Naive thymus-derived CD4-positive, alpha-beta T cell (primary cell): Measurements from ENCODE around the gene SLC34A3. TPM values are rescaled to one million over a fixed set of nuclear protein-coding genes. Genes with fewer than 3 reads are reported as not detected.
A peak's percentile ranks its signal among the peaks of the same experiment; 100 is the strongest.

Experiments
- ATAC-seq: fragments of 150-1000 bp; cut with Tn5 transposase; 2 replicates; pipeline ENCODE4 v1.10.0; 2021; ENCODE audit warnings: mild to moderate bottlenecking, moderate library complexity
- CTCF ChIA-PET: fragments of 350-600 bp; sonication (Branson Sonifier 250); formaldehyde crosslinking; loops from one replicate; lab custom pipeline; 2021; ENCODE audit warnings: antibody characterized with exemption; lab: Charles Lee
- POLR2A ChIA-PET: fragments of 350-600 bp; sonication (Branson Sonifier 250); formaldehyde crosslinking; loops from one replicate; lab custom pipeline; 2021; ENCODE audit warnings: antibody characterized with exemption, inconsistent platforms; lab: Charles Lee
- DNase-seq, 9 donors: peaks; one replicate each; pipeline versions ENCODE4 v3.0.0 to v3.0.0-alpha.2; 2020 to 2022; ENCODE audit warnings: mixed read lengths in 1 of 9
- H3K27ac ChIP-seq: one replicate; pipeline ENCODE4 v1.7.0; 2013; ENCODE audit warnings: mild to moderate bottlenecking, low read depth, low read length, moderate library complexity
- H3K27me3 ChIP-seq, 2 donors: one replicate each; pipeline ENCODE4 v1.7.0; 2013; ENCODE audit warnings: low read length in 2 of 2, mild to moderate bottlenecking in 2 of 2, moderate library complexity in 2 of 2; ENCODE audit not compliant: control insufficient read depth in 2 of 2, insufficient read depth in 2 of 2
- H3K36me3 ChIP-seq, 3 experiments: 1 replicate in 2 of 3; 2 replicates in 1 of 3; pipeline ENCODE4 v1.7.0; 2013; ENCODE audit warnings: low read length in 3 of 3, mild to moderate bottlenecking in 3 of 3, moderate library complexity in 1 of 3; ENCODE audit not compliant: insufficient read depth in 3 of 3, control insufficient read depth in 2 of 3
- H3K4me1 ChIP-seq, 2 donors: one replicate each; pipeline ENCODE4 v1.7.0; 2013; ENCODE audit warnings: low read length in 2 of 2, mild to moderate bottlenecking in 2 of 2, moderate library complexity in 1 of 2; ENCODE audit not compliant: control insufficient read depth in 2 of 2, insufficient read depth in 2 of 2
- H3K4me3 ChIP-seq: 2 replicates; pipeline ENCODE4 v1.7.0; 2013; ENCODE audit warnings: mild to moderate bottlenecking, low read length
- H3K9me3 ChIP-seq, 3 experiments: 1 replicate in 2 of 3; 2 replicates in 1 of 3; pipeline ENCODE4 v1.7.0; 2013; ENCODE audit warnings: low read length in 3 of 3; ENCODE audit not compliant: control insufficient read depth in 2 of 3
- H3K27ac Mint-ChIP-seq, 9 donors: one replicate each; pipeline ENCODE4 v1.8.0; 2020 to 2022; ENCODE audit warnings: mixed read lengths in 9 of 9, mild to moderate bottlenecking in 8 of 9, moderate library complexity in 5 of 9, inconsistent platforms in 2 of 9
- H3K27me3 Mint-ChIP-seq, 5 donors: one replicate each; pipeline ENCODE4 v1.8.0; 2021 to 2022; ENCODE audit warnings: mixed read lengths in 5 of 5, mild to moderate bottlenecking in 1 of 5
- H3K36me3 Mint-ChIP-seq, 5 donors: one replicate each; pipeline ENCODE4 v1.8.0; 2020 to 2022; ENCODE audit warnings: mixed read lengths in 5 of 5, mild to moderate bottlenecking in 3 of 5, inconsistent platforms in 1 of 5
- H3K4me1 Mint-ChIP-seq, 7 donors: one replicate each; pipeline ENCODE4 v1.8.0; 2020 to 2022; ENCODE audit warnings: mixed read lengths in 7 of 7, mild to moderate bottlenecking in 3 of 7, inconsistent platforms in 1 of 7
- H3K4me3 Mint-ChIP-seq, 10 donors: one replicate each; pipeline ENCODE4 v1.8.0; 2020 to 2022; ENCODE audit warnings: mild to moderate bottlenecking in 10 of 10, mixed read lengths in 10 of 10, moderate library complexity in 6 of 10, inconsistent platforms in 2 of 10
- H3K9me3 Mint-ChIP-seq, 11 donors: one replicate each; pipeline ENCODE4 v1.8.0; 2020 to 2022; ENCODE audit warnings: mixed read lengths in 11 of 11, mild to moderate bottlenecking in 4 of 11, inconsistent platforms in 1 of 11, moderate library complexity in 1 of 11
- intact Hi-C, 2 donors: fragments of 100-400 bp; cut with micrococcal nuclease; formaldehyde crosslinking; loops; one replicate each; pipeline ENCODE4 v1.15.1; 2023
- polyA plus RNA-seq, 2 donors: library from polyadenylated mRNA; unstranded; fragments of 300-500 nt; fragmentation: Illumina TruSeq; gene quantifications; one replicate each; pipeline ENCODE4 v1.2.3, GENCODE V29; 2021
- total RNA-seq, 6 experiments: library from RNA in 5 of 6; stranded (reverse) in 5 of 6; gene quantifications; 1 replicate in 5 of 6; 2 replicates in 1 of 6; pipeline ENCODE4 v1.2.3 and lab custom pipeline; 2021 to 2026

SLC34A3 gene
- total and polyA plus RNA-seq, 7 experiments from 2014 or later: 0.16 TPM; not detected in 5

GRCh38 chr9:137194388-137194787, 36.3 kb upstream of the SLC34A3 start:
- H3K4me1 Mint-ChIP-seq: peaks cover 0 to 22% (median 8%) of the 10 kb centered on the region in 7 donors

GRCh38 chr9:137194909-137195308, 35.8 kb upstream of the SLC34A3 start:
- Histone ChIP-seq H3K4me3 (no peak overlapping the region), H3K9me3 (no peaks in the 10 kb centered on the region), H3K27ac (no peak overlapping the region), H3K4me1 (peaks cover under 1 to 4% of the 10 kb centered on the region in 2 donors), H3K27me3 (no peaks in the 10 kb centered on the region), H3K36me3 (peaks cover 0 to 16% (median 0%) of the 10 kb centered on the region in 3 experiments)
- ATAC-seq (no peak), DNase-seq (no peak)
- no peaks in the 10 kb centered on the region for H3K27me3 Mint-ChIP-seq
- H3K4me3 Mint-ChIP-seq: no peak overlapping the region
- CTCF ChIA-PET: no interaction called here
- H3K4me1 Mint-ChIP-seq: peaks cover 0 to 17% (median 7%) of the 10 kb centered on the region in 7 donors
- intact Hi-C loops: no loop called here
- peaks cover 0 to 4% (median 0%) of the 10 kb centered on the region in 5 donors for H3K36me3 Mint-ChIP-seq
- POLR2A ChIA-PET: interaction anchor here (10.4 kb wide), 1 partner anchor 10 kb away, joined by 136 read pairs; the partner anchor contains the start of genes NDOR1, TMEM203 and TPRN
- H3K27ac Mint-ChIP-seq: no peak overlapping the region
- H3K9me3 Mint-ChIP-seq: no peaks in the 10 kb centered on the region

More at GRCh38 chr9:137194388-137194787, 36.3 kb upstream of the SLC34A3 start:
- Histone ChIP-seq H3K9me3 (no peaks in the 10 kb centered on the region), H3K27ac (no peak overlapping the region), H3K36me3 (peaks cover 0 to 20% (median 0%) of the 10 kb centered on the region in 3 experiments), H3K4me3 (no peak overlapping the region), H3K27me3 (no peaks in the 10 kb centered on the region), H3K4me1 (peaks cover 6 to 9% of the 10 kb centered on the region in 2 donors)
- Mint-ChIP-seq H3K36me3 (peaks cover 0 to 4% (median 0%) of the 10 kb centered on the region in 5 donors), H3K9me3 (no peaks in the 10 kb centered on the region), H3K4me3 (no peak overlapping the region), H3K27ac (no peak overlapping the region), H3K27me3 (no peaks in the 10 kb centered on the region)
- DNase-seq (no peak), ATAC-seq (no peak)
- ChIA-PET POLR2A (interaction anchor here (1.3 to 10.4 kb wide), 2 partner anchors 10 to 29 kb away, joined by 4 to 136 read pairs; partner anchors contain the start of genes NDOR1, TMEM203 and TPRN), CTCF (no interaction called here)
- intact Hi-C loops: no loop called here

- CTCF ChIA-PET: no interaction called here
- no peak for ATAC-seq
- H3K4me1 Mint-ChIP-seq: peaks cover 0 to 11% (median 4%) of the 10 kb centered on the region in 7 donors
- H3K27ac Mint-ChIP-seq: no peak overlapping the region
- Histone ChIP-seq H3K4me3 (no peak overlapping the region), H3K27ac (no peak overlapping the region), H3K27me3 (no peaks in the 10 kb centered on the region), H3K9me3 (no peaks in the 10 kb centered on the region), H3K4me1 (no peaks in the 10 kb centered on the region), H3K36me3 (peaks cover 0 to 9% (median 0%) of the 10 kb centered on the region in 3 experiments)
- no peaks in the 10 kb centered on the region for H3K27me3 Mint-ChIP-seq
- DNase-seq: no peak
- intact Hi-C loops: no loop called here
- peaks cover 0 to 4% (median 0%) of the 10 kb centered on the region in 5 donors for H3K36me3 Mint-ChIP-seq
- POLR2A ChIA-PET: interaction anchor here (0.6 to 1.6 kb wide), 3 partner anchors 9 to 199 kb away, joined by 3 to 5 read pairs (median 4); partner anchors contain the start of genes CLIC3 and TMEM203
- no peaks in the 10 kb centered on the region for H3K9me3 Mint-ChIP-seq
- H3K4me3 Mint-ChIP-seq: no peak overlapping the region
Measured at GRCh38 chr9:137195525-137196220, 35.0 kb upstream of the SLC34A3 start.

GRCh38 chr9:137198051-137198901, 32.4 kb upstream of the SLC34A3 start:
- ChIA-PET CTCF (no interaction called here), POLR2A (interaction anchor here (0.6 to 3.4 kb wide), 7 partner anchors 9 to 386 kb away, joined by 3 to 16 read pairs (median 4); partner anchors contain the start of genes CYSRT1, MAN1B1 and SSNA1)
- Histone ChIP-seq H3K27ac (no peak overlapping the region), H3K27me3 (no peaks in the 10 kb centered on the region), H3K9me3 (no peaks in the 10 kb centered on the region), H3K4me1 (peaks cover 6 to 8% of the 10 kb centered on the region in 2 donors), H3K4me3 (no peak overlapping the region), H3K36me3 (no peaks in the 10 kb centered on the region)
- H3K27ac Mint-ChIP-seq: no peak overlapping the region
- no peaks in the 10 kb centered on the region for H3K27me3 Mint-ChIP-seq
- H3K4me1 Mint-ChIP-seq: peaks cover 9 to 21% (median 11%) of the 10 kb centered on the region in 7 donors
- no peaks in the 10 kb centered on the region for H3K9me3 Mint-ChIP-seq
- no peak for ATAC-seq
- peak overlapping the region in 5 of 10 donors; percentile 12 to 81 (median 42) for H3K4me3 Mint-ChIP-seq
- intact Hi-C loops: no loop called here
- no peaks in the 10 kb centered on the region for H3K36me3 Mint-ChIP-seq
- no peak for DNase-seq

GRCh38 chr9:137198902-137199283, 31.8 kb upstream of the SLC34A3 start:
- CTCF ChIA-PET: no interaction called here
- Histone ChIP-seq H3K27me3 (no peaks in the 10 kb centered on the region), H3K4me3 (no peak overlapping the region), H3K36me3 (no peaks in the 10 kb centered on the region), H3K27ac (no peak overlapping the region), H3K4me1 (peaks cover 7 to 13% of the 10 kb centered on the region in 2 donors), H3K9me3 (no peaks in the 10 kb centered on the region)
- POLR2A ChIA-PET: interaction anchor here (0.6 to 3.4 kb wide), 6 partner anchors 10 to 375 kb away, joined by 3 to 16 read pairs (median 4); partner anchors contain the start of genes CYSRT1, MAN1B1, SSNA1 and TUBB4B
- Mint-ChIP-seq H3K36me3 (no peaks in the 10 kb centered on the region), H3K27me3 (no peaks in the 10 kb centered on the region), H3K9me3 (no peaks in the 10 kb centered on the region), H3K4me3 (peak overlapping the region in 3 of 10 donors; percentile 25 to 81 (median 56)), H3K4me1 (peaks cover 10 to 24% (median 14%) of the 10 kb centered on the region in 7 donors), H3K27ac (no peak overlapping the region)
- intact Hi-C loops: no loop called here
- DNase-seq (no peak), ATAC-seq (no peak)
